H9 (cell line): ENCODE measurements around the gene RILPL1. TPM values are rescaled to one million over a fixed set of nuclear protein-coding genes. Genes with fewer than 3 reads are reported as not detected.

Source experiments
- DNase-seq: peaks from one replicate; pipeline ENCODE4 v3.0.0-alpha.2; 2017
- H2AFZ ChIP-seq: one replicate; pipeline ENCODE4 v1.6.1; 2013; ENCODE audit warnings: mild to moderate bottlenecking, low read length, control low read depth, moderate library complexity
- H2AK5ac ChIP-seq: 2 replicates; pipeline ENCODE4 v1.6.1; 2013; ENCODE audit warnings: low read length, control low read depth, mixed read lengths; ENCODE audit not compliant: insufficient read length
- H2BK120ac ChIP-seq: one replicate; pipeline ENCODE4 v1.6.1; 2013; ENCODE audit warnings: low read depth, mild to moderate bottlenecking, low read length, control low read depth, inconsistent platforms; ENCODE audit not compliant: poor library complexity, severe bottlenecking
- H2BK12ac ChIP-seq: 2 replicates; pipeline ENCODE4 v1.6.1; 2013; ENCODE audit warnings: low read length, control low read depth, mixed read lengths, low read depth; ENCODE audit not compliant: insufficient read length
- H2BK15ac ChIP-seq: 2 replicates; pipeline ENCODE4 v1.6.1; 2013; ENCODE audit warnings: low read depth, low read length, control low read depth
- H2BK20ac ChIP-seq: one replicate; pipeline ENCODE4 v1.6.1; 2013; ENCODE audit warnings: low read depth, mild to moderate bottlenecking, low read length, control low read depth, inconsistent platforms; ENCODE audit not compliant: poor library complexity, severe bottlenecking
- H2BK5ac ChIP-seq: 2 replicates; pipeline ENCODE4 v1.6.1; 2013; ENCODE audit warnings: low read length, control low read depth, mixed read lengths; ENCODE audit not compliant: insufficient read length
- H3K14ac ChIP-seq: 2 replicates; pipeline ENCODE4 v1.6.1; 2013; ENCODE audit warnings: low read length, control low read depth; ENCODE audit not compliant: insufficient read depth
- H3K18ac ChIP-seq: 2 replicates; pipeline ENCODE4 v1.6.1; 2013; ENCODE audit warnings: low read depth, mild to moderate bottlenecking, mixed read lengths, low read length, control low read depth; ENCODE audit not compliant: insufficient read length
- H3K23ac ChIP-seq: 2 replicates; pipeline ENCODE4 v1.6.1; 2013; ENCODE audit warnings: low read length, control low read depth, mixed read lengths, low read depth; ENCODE audit not compliant: insufficient read length
- H3K23me2 ChIP-seq: 2 replicates; pipeline ENCODE4 v1.6.1; 2013; ENCODE audit warnings: low read depth, mild to moderate bottlenecking, mixed read lengths, low read length, control low read depth; ENCODE audit not compliant: insufficient read length, poor library complexity, severe bottlenecking
- H3K27ac ChIP-seq: 2 replicates; pipeline ENCODE4 v1.5.1; 2013; ENCODE audit warnings: low read length, control low read depth, mixed read lengths, low read depth; ENCODE audit not compliant: insufficient read length
- H3K27me3 ChIP-seq: 2 replicates; pipeline ENCODE4 v1.6.1; 2013; ENCODE audit warnings: low read length, control low read depth, inconsistent platforms; ENCODE audit not compliant: insufficient read depth
- H3K4ac ChIP-seq: 2 replicates; pipeline ENCODE4 v1.6.1; 2013; ENCODE audit warnings: low read depth, mild to moderate bottlenecking, control low read depth, inconsistent platforms, low read length, moderate library complexity
- H3K4me1 ChIP-seq: 2 replicates; pipeline ENCODE4 v1.6.1; 2013; ENCODE audit warnings: low read length, control low read depth, inconsistent platforms; ENCODE audit not compliant: insufficient read depth
- H3K4me2 ChIP-seq: 2 replicates; pipeline ENCODE4 v1.6.1; 2013; ENCODE audit warnings: low read length, control low read depth, mixed read lengths; ENCODE audit not compliant: insufficient read length, insufficient read depth
- H3K56ac ChIP-seq: 2 replicates; pipeline ENCODE4 v1.6.1; 2013; ENCODE audit warnings: low read depth, mild to moderate bottlenecking, mixed read lengths, low read length, control low read depth; ENCODE audit not compliant: insufficient read length
- H3K79me1 ChIP-seq: 2 replicates; pipeline ENCODE4 v1.6.1; 2013; ENCODE audit warnings: low read depth, mild to moderate bottlenecking, moderate library complexity, low read length, control low read depth, inconsistent platforms; ENCODE audit not compliant: insufficient read depth, poor library complexity, severe bottlenecking
- H3K79me2 ChIP-seq: 2 replicates; pipeline ENCODE4 v1.6.1; 2013; ENCODE audit warnings: low read length, control low read depth, inconsistent platforms; ENCODE audit not compliant: insufficient read depth
- H3K9ac ChIP-seq: 2 replicates; pipeline ENCODE4 v1.6.1; 2013; ENCODE audit warnings: low read length, control low read depth, mixed read lengths; ENCODE audit not compliant: insufficient read length; ENCODE audit errors: extremely low read depth
- H3K9me3 ChIP-seq: one replicate; pipeline ENCODE4 v1.6.1; 2013; ENCODE audit warnings: low read depth, low read length, inconsistent platforms; ENCODE audit not compliant: control insufficient read depth
- H3T11ph ChIP-seq: one replicate; pipeline ENCODE4 v1.6.1; 2013; ENCODE audit warnings: mild to moderate bottlenecking, low read length, control low read depth, inconsistent platforms
- H4K20me1 ChIP-seq: one replicate; pipeline ENCODE4 v1.6.1; 2013; ENCODE audit not compliant: control insufficient read depth, insufficient read length, insufficient read depth
- H4K5ac ChIP-seq: 2 replicates; pipeline ENCODE4 v1.6.1; 2013; ENCODE audit warnings: low read depth, mild to moderate bottlenecking, mixed read lengths, low read length, control low read depth; ENCODE audit not compliant: insufficient read length
- H4K8ac ChIP-seq: replicated peaks from 2 replicates; pipeline ENCODE4 v1.6.1; 2013; ENCODE audit warnings: low read length, control low read depth, mixed read lengths, low read depth; ENCODE audit not compliant: insufficient read length
- H4K91ac ChIP-seq: 2 replicates; pipeline ENCODE4 v1.6.1; 2013; ENCODE audit warnings: low read depth, mild to moderate bottlenecking, moderate library complexity, mixed read lengths, low read length, control low read depth; ENCODE audit not compliant: insufficient read length
- H3K27ac Mint-ChIP-seq, 3 experiments: 2 replicates in 2 of 3; 3 replicates in 1 of 3; pipeline ENCODE4 v1.8.0; 2020 to 2021; ENCODE audit warnings: mixed read lengths in 3 of 3, mild to moderate bottlenecking in 1 of 3, moderate library complexity in 1 of 3
- H3K27me3 Mint-ChIP-seq: 2 replicates; pipeline ENCODE4 v1.8.0; 2021; ENCODE audit warnings: low read depth, mild to moderate bottlenecking, moderate library complexity, mixed read lengths
- H3K36me3 Mint-ChIP-seq, 3 experiments: 2 replicates in 2 of 3; 3 replicates in 1 of 3; pipeline ENCODE4 v1.8.0; 2020 to 2021; ENCODE audit warnings: low read depth in 3 of 3, mixed read lengths in 3 of 3; ENCODE audit not compliant: insufficient read depth in 1 of 3
- H3K4me1 Mint-ChIP-seq, 2 experiments: 2 replicates each; pipeline ENCODE4 v1.8.0; 2020; ENCODE audit warnings: mixed read lengths in 2 of 2
- H3K4me3 Mint-ChIP-seq, 2 experiments: 2 replicates in 1 of 2; 3 replicates in 1 of 2; pipeline ENCODE4 v1.8.0; 2020 to 2021; ENCODE audit warnings: mild to moderate bottlenecking in 2 of 2, mixed read lengths in 2 of 2, moderate library complexity in 1 of 2
- H3K9me3 Mint-ChIP-seq, 2 experiments: 2 replicates in 1 of 2; 3 replicates in 1 of 2; pipeline ENCODE4 v1.8.0; 2020; ENCODE audit warnings: mild to moderate bottlenecking in 2 of 2, mixed read lengths in 2 of 2, moderate library complexity in 1 of 2
- WGBS: extraction: QIAGEN DNeasy Blood & Tissue Kit; methylation state at CpG from one replicate; pipeline ENCODE4 v1.1.7; 2013; ENCODE audit warnings: missing lambda C conversion rate, low lambda C conversion rate, mixed read lengths; ENCODE audit not compliant: insufficient read length; ENCODE audit errors: extremely low coverage; 5-methylcytosine and 5-hydroxymethylcytosine counted together
- microRNA-seq: library from miRNA; unstranded; fragments of <30 nt; microRNA quantifications from one replicate; pipeline ENCODE4, GENCODE V29; 2020; ENCODE audit warnings: borderline microRNAs expressed
- total RNA-seq: library from RNA; stranded (reverse); gene quantifications from 2 replicates; pipeline ENCODE4 v1.2.1, GENCODE V29; 2021
- TF ChIP-seq, protein P1 (sequence below): fragments of 200-600 bp; sonication (generic); conservative IDR thresholded peaks from 3 replicates; pipeline ENCODE4 v1.8.0; 2021; ENCODE audit warnings: antibody characterized with exemption, mild to moderate bottlenecking

Gene RILPL1
- total RNA-seq, 1 experiment from 2014 or later, result 8.1 TPM

DNA sequence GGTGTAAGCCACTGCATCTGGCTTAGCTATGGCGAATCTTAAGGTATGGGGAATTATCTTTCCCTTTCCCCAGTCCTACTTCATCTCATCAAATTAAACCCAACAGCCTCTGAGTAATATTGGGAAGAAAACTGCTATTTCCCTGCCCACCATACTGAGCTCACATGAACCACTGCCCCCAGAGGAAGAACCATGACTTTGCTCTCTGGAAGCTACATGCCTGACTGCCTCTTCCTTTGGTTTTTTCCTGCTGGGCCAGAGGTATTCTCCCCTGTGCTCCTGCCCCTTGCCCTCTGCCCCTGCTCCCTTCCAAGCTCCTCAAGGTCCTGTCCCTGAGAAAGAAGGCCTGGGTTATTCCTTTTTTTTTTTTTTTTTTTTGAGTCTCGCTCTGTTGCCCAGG is 112.2 kb downstream of the RILPL1 start:
- H2BK12ac ChIP-seq, result no peak overlapping the region
- no peak overlapping the region for H4K5ac ChIP-seq
- H3K9me3 ChIP-seq, result no peaks in the 10 kb centered on the region
- Mint-ChIP-seq H3K36me3 (no peaks in the 10 kb centered on the region; a peak in 1 of 7 replicates), H3K4me1 (no peaks in the 10 kb centered on the region), H3K27ac (no peak overlapping the region; a peak in 1 of 7 replicates), H3K27me3 (peaks cover 3% of the 10 kb centered on the region; the same call in 1 of the 2 replicates), H3K4me3 (no peak overlapping the region), H3K9me3 (peaks cover 8 to 12% of the 10 kb centered on the region in 2 experiments)
- no peaks in the 10 kb centered on the region for H3K79me2 ChIP-seq
- no peak overlapping the region for H3K18ac ChIP-seq
- H3K4me2 ChIP-seq, result no peak overlapping the region
- H3T11ph ChIP-seq, result no peak overlapping the region
- H3K14ac ChIP-seq, result no peak overlapping the region
- WGBS, result no CpG with 5 or more reads among the region's 2 CpGs
- H2BK20ac ChIP-seq, result no peak overlapping the region
- no peak overlapping the region for H2AK5ac ChIP-seq
- H3K4me1 ChIP-seq, result no peaks in the 10 kb centered on the region
- H3K23me2 ChIP-seq, result no peaks in the 10 kb centered on the region
- no peak overlapping the region for H4K91ac ChIP-seq
- H3K27me3 ChIP-seq, result no peaks in the 10 kb centered on the region
- H4K8ac ChIP-seq, result no peak overlapping the region
- H3K56ac ChIP-seq, result no peak overlapping the region
- no peaks in the 10 kb centered on the region for H3K79me1 ChIP-seq
- no peak overlapping the region for H2BK120ac ChIP-seq
- H2BK15ac ChIP-seq, result no peak overlapping the region
- H2BK5ac ChIP-seq, result no peak overlapping the region
- no peak overlapping the region for H3K4ac ChIP-seq
- no peak overlapping the region for H3K23ac ChIP-seq
- DNase-seq, result no peak
- H3K9ac ChIP-seq, result no peak overlapping the region
- no peak overlapping the region for H3K27ac ChIP-seq
- no peaks in the 10 kb centered on the region for H4K20me1 ChIP-seq
- TF ChIP-seq, protein P1, sequence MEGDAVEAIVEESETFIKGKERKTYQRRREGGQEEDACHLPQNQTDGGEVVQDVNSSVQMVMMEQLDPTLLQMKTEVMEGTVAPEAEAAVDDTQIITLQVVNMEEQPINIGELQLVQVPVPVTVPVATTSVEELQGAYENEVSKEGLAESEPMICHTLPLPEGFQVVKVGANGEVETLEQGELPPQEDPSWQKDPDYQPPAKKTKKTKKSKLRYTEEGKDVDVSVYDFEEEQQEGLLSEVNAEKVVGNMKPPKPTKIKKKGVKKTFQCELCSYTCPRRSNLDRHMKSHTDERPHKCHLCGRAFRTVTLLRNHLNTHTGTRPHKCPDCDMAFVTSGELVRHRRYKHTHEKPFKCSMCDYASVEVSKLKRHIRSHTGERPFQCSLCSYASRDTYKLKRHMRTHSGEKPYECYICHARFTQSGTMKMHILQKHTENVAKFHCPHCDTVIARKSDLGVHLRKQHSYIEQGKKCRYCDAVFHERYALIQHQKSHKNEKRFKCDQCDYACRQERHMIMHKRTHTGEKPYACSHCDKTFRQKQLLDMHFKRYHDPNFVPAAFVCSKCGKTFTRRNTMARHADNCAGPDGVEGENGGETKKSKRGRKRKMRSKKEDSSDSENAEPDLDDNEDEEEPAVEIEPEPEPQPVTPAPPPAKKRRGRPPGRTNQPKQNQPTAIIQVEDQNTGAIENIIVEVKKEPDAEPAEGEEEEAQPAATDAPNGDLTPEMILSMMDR, result peak; percentile 28; the same call in 2 of the 3 replicates
- H2AFZ ChIP-seq, result no peak overlapping the region

Small RNA genes lying within 50 kb of the gene (microRNA-seq; reads per million reads assigned to microRNA genes)
- not detected for gene MIR3908

Other genes with a start within 250 kb of the RILPL1 start
- gene SBNO1, start 168.9 kb downstream of the RILPL1 start, total RNA-seq, result 46.0 and 47.5 TPM in 2 replicates
- gene KMT5A, start 149.6 kb downstream of the RILPL1 start, total RNA-seq, result 21.7 and 23.8 TPM in 2 replicates
- 1.3 and 1.4 TPM in 2 replicates for gene RILPL2, start 97.0 kb downstream of the RILPL1 start, total RNA-seq
- 16.3 and 16.5 TPM in 2 replicates for gene SNRNP35, start 75.6 kb downstream of the RILPL1 start, total RNA-seq
- gene TMED2, start 50.8 kb upstream of the RILPL1 start, total RNA-seq, result 204 and 205 TPM in 2 replicates
- gene DDX55, start 68.4 kb upstream of the RILPL1 start, total RNA-seq, result 47.1 and 51.7 TPM in 2 replicates
- gene EIF2B1, start 100.0 kb upstream of the RILPL1 start, total RNA-seq, result 55.7 and 59.8 TPM in 2 replicates
- 39.2 and 41.0 TPM in 2 replicates for gene GTF2H3, start 100.1 kb upstream of the RILPL1 start, total RNA-seq
- gene TCTN2, start 137.4 kb upstream of the RILPL1 start, total RNA-seq, result 7.4 and 7.7 TPM in 2 replicates
- 56.9 and 58.0 TPM in 2 replicates for gene ATP6V0A2, start 178.6 kb upstream of the RILPL1 start, total RNA-seq
- 0.17 and 0.22 TPM in 2 replicates for gene DNAH10, start 228.6 kb upstream of the RILPL1 start, total RNA-seq